GM12801 (cell line): ENCODE results near the gene HES5.

Source experiments
- TF ChIP-seq, protein P1 (sequence below): IDR thresholded peaks from one replicate; pipeline ENCODE4 v1.5.1; 2011; ENCODE audit warnings: control low read depth; ENCODE audit not compliant: insufficient read length; ENCODE audit errors: extremely low read depth

HES5 gene

DNA sequence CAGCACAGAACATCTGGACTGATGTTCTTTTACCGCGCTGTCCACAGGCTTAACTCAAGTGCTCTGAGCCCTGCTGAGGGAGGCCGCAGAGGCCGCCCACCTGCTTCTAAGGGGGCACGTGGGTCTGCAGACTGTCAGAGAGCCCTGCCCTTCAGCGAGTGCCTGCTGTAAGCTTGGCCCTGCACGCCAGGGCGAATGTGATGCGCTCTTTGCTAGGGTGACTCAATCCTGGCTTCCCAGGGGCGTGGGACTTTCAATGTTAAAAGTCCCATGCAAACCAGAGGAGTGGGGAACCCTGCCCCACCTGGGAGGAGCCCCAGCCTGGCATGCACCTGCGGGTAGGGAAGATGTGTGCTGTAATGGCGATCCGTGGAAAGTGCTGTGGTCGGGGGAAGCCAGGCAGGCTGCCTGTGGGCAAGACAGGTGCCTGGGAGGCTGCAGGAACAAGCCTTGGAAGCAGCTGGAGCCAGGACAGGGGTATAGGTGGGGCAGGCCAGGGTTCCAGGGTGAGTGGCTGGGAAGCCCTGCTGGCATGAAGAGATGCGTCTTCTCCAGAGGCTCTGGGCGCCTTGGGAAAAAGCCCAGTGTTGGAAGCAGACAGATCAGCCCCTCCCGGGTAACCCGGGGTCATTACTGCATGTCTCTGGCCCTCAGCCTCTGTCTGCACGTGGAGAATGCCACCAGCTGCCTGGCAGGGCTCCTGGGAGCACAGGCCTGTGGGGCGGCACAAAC, 3.1 kb downstream of the HES5 start:
- TF ChIP-seq, protein P1, sequence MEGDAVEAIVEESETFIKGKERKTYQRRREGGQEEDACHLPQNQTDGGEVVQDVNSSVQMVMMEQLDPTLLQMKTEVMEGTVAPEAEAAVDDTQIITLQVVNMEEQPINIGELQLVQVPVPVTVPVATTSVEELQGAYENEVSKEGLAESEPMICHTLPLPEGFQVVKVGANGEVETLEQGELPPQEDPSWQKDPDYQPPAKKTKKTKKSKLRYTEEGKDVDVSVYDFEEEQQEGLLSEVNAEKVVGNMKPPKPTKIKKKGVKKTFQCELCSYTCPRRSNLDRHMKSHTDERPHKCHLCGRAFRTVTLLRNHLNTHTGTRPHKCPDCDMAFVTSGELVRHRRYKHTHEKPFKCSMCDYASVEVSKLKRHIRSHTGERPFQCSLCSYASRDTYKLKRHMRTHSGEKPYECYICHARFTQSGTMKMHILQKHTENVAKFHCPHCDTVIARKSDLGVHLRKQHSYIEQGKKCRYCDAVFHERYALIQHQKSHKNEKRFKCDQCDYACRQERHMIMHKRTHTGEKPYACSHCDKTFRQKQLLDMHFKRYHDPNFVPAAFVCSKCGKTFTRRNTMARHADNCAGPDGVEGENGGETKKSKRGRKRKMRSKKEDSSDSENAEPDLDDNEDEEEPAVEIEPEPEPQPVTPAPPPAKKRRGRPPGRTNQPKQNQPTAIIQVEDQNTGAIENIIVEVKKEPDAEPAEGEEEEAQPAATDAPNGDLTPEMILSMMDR = no peak

DNA sequence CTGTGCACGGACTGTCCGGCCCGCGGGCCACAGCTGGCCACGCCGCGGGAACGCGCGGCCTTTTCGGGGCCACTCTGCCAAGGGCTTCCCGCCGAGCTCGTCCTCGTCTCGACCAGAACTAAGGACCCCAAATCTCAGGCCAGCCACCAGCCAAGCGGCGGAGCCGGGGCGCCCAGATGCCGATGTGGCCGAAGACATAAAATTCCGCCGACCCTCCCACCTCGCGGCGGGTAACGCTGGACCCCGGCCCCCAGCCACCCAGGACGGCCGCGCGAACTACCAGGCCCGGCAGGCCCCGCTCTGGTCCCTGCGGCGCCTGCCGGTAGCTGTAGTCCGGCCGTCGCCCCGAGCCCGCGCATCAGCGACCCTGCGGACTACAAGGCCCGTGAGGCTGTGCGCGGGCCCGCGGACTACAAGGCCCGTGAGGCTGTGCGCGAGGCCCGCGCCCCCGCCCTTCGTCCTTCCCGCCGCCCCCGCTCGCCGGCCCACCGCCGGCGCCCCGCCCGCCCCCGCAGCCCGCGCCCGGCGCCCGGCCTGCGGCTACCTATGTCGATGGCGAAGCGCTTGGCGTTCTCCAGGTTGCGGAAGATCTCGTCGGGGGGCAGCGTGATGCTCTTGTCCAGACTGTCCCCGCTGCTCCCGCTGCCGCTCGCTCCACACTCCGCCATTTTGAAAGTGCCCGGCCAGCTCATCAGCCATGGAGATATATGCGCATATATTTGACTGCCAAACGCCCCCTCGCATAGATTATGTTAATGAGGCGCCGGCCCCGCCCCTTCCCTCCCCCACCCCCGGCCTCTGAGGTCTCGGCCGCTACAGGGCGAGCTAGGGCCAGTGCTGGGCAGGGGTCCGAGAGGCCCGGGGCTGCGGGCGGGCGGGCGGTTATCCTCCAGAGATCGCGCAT, 3.9 kb downstream of the HES5 start, which contains the start of gene PANK4:
PANK4 (minus strand) TSS at position 677 of the 904 bp plus-strand sequence; CDS start at position 668, 9 bp downstream.
- TF ChIP-seq, protein P1 = no peak

DNA sequence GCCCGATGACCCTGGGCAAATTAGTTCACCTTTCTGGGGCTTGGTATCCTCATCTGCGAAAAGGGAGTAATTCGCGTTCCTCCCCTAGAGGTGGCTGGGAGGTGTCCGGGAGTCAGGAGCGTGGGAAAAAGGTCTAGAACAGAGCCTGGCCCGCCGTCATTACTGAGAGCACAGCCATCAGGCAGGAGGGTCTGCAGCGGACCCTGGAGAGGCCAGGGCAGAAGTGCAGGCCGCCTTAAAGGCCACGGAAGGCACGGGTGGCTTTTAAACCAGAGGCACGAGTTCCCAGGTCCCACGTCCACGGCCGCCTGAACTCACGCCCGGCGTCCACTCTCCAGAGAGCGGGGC, 4.5 kb downstream of the HES5 start:
- TF ChIP-seq, protein P1 = no peak

DNA sequence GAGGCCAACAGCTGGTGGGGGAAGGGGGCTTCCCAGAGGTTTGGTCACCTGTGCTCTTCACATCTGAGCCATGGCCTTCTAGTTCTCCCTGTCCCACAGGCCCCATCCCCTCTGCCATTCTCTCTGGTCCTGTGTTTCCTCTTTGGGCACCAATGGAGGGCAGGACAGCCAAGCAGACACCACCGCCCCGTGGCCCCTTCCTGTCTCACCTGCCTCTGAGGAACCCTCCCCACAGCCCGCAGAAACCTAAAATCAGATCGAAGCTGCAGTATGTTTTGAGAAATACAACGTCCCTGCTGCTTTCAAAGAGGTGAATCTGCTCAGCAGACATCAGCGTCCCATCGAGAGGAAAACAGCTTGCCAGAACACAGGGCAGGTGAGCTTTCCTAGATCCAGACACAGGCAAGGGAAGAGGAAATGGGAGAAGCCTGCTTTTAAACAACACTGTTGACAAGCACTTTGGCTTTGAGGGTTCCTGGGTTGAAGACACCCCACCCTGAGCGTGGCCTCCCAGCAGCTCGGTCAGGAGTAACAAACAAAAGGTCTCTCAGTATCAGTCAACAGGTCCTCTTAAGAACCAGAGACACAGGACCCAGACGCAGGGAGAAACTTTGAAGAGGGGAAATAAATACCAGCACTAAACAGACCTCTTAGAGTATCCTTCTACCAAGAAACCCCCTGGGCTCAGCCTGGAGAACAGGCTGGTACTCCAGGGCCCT, 6.0 kb downstream of the HES5 start:
- TF ChIP-seq, protein P1 = no peak

DNA sequence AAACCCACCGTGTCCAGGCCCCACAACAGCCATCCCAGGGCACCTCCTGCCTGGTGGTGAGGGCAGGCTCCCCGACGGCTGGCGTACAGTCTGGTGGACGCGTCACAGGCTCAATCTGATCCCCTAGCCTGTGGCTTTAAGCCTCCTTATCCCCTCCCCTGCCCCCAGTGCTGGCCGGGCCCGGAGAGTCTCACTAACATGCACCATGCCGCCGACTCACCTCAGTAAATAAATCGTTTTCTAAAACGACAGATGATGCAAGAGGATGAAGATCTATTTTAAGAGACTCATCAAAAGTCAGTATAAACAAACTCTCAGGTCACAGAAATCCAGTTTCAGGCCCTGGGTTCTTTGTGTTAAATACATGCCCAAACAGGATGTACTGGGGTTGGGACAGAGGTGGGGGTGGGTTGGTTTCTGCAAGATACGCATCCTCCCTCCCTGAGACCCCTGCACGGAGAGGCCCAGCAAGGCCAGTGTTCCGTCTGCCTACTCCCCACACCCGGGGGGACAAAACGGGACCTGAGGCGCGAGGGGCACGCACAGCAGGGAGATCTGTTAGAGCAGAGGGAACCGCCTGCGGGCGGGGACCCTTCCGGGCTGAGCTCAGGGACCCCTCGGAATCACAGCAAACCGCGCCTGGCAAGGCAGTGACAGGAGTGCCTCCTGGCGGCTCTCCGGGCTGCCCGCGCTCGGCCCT, 6.7 kb downstream of the HES5 start:
- TF ChIP-seq, protein P1 = no peak

DNA sequence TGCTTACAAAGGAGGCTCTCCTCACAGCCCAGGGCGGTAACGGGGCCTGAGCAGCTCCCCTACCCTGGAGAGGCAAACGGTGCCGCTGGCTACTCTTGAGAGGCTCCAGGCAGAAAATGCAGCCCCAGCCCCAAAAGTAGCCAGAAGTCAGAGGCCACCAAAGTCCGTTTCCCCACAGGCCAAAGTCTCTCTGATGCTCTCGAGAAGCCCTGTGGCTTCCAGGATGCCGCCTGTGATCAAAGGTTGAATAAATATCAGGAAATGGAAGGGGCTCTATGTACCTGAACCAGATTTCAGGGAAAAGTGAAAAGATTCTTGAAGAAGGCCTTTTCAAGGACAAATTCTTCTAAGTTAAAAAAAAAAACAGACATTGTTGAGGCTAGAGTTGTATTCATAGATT, 7.8 kb downstream of the HES5 start:
- TF ChIP-seq, protein P1 = no peak
